GM12801 (cell line): Measurements from ENCODE around the gene CNTFR.

Experiments
- TF ChIP-seq, protein P1 (sequence below): IDR thresholded peaks from one replicate; pipeline ENCODE4 v1.5.1; 2011; ENCODE audit warnings: control low read depth; ENCODE audit not compliant: insufficient read length; ENCODE audit errors: extremely low read depth

CNTFR gene, protein sequence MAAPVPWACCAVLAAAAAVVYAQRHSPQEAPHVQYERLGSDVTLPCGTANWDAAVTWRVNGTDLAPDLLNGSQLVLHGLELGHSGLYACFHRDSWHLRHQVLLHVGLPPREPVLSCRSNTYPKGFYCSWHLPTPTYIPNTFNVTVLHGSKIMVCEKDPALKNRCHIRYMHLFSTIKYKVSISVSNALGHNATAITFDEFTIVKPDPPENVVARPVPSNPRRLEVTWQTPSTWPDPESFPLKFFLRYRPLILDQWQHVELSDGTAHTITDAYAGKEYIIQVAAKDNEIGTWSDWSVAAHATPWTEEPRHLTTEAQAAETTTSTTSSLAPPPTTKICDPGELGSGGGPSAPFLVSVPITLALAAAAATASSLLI

DNA sequence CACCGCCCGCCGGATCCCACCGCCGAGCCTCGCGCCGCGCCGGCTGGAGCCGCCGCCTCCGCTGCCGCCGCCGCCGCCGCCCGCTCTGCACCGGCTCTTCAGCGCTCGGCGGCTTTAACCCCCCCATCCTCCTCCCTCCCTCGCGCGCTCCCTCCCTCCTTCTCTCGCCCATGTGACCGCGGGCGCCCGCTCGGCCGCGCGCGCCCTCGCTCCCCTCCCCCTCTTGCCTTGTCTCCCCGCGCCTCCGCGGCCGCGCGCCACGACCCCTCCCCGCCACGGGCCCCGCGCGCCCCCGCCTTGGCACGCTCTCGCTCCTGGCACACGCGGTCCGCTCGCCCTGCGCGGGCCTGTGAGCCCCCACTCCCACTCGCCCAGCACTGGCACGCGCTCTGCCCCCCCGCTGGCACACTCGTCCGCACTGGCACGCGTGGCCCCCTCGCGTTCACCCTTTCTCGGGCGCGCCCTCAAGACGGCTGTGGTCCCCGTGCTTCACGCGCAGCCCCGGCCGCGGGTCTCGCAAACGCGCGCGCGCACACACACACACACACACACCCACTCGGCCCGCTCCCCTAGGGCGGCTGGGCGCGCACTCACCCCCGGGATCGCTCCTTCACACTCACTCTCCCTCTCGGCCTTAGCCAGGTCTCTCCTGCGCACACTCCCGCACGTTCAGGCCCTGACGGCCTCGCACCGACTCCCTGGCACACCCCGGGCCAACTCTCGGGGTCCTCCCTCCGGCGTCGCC lies at the start of gene CNTFR:
CNTFR (minus strand) TSS at position 89 of the 745 bp plus-strand sequence. CDS start 20,743 bp downstream, outside the sequence.
- TF ChIP-seq, protein P1, sequence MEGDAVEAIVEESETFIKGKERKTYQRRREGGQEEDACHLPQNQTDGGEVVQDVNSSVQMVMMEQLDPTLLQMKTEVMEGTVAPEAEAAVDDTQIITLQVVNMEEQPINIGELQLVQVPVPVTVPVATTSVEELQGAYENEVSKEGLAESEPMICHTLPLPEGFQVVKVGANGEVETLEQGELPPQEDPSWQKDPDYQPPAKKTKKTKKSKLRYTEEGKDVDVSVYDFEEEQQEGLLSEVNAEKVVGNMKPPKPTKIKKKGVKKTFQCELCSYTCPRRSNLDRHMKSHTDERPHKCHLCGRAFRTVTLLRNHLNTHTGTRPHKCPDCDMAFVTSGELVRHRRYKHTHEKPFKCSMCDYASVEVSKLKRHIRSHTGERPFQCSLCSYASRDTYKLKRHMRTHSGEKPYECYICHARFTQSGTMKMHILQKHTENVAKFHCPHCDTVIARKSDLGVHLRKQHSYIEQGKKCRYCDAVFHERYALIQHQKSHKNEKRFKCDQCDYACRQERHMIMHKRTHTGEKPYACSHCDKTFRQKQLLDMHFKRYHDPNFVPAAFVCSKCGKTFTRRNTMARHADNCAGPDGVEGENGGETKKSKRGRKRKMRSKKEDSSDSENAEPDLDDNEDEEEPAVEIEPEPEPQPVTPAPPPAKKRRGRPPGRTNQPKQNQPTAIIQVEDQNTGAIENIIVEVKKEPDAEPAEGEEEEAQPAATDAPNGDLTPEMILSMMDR: no peak

DNA sequence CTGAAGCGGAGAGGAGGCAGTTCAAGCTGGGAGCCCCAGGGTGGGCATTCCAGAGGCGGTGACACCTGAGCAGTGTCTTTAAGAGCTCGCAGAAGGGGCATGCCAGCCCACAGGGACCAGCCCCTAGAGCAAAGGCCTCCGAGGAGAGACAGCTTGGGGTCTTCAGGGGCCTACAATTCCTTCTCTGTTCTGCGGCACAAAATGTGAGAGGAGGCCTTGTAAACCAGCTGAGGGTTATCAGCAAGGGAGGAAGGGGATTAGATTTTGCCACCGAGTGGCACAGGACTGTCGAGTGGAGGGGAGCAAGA lies 48.6 kb upstream of the CNTFR start:
- TF ChIP-seq, protein P1: no peak

DNA sequence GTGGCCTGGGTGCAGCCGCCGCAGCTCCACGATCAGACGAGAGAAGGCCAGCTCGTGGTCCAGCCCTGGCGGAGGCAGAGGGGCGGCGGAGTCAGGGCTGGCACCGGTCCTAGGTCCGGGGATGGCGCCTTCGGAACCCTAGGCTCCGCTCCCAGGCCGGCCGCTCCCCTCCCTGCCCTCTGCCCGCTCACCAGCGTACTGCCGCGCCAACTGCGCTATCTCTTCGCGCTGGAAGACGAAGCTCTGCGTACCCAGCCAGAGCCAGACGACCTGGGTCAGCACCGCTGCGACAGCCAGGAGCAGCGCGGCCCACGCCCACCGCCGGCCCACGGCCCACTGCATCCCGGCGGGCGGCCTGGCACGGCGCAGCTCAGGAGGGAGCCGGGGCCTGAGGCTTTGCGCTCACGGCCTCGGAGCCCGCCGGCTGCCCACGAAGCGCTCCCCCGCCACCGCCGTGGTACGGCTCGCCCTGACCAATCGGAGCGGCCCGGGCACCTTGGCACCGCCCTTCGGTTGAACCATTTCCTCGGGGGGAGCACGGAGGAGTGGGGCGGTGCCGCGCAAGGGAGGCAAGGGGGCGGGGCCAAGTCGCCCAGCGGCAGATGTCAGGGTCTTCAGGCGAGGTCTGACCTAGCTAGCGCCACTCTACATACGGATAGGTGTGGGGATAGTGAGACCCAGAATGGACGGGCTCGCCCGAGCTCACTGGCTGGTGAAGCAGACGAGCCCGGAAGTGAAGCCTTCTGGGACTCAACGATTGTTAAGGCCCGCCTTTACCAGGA lies 48.0 kb upstream of the CNTFR start, which contains the start of gene SIGMAR1:
SIGMAR1 (minus strand) TSS at position 432 of the 782 bp plus-strand sequence; CDS start at position 342, 90 bp downstream.
- TF ChIP-seq, protein P1: no peak

DNA sequence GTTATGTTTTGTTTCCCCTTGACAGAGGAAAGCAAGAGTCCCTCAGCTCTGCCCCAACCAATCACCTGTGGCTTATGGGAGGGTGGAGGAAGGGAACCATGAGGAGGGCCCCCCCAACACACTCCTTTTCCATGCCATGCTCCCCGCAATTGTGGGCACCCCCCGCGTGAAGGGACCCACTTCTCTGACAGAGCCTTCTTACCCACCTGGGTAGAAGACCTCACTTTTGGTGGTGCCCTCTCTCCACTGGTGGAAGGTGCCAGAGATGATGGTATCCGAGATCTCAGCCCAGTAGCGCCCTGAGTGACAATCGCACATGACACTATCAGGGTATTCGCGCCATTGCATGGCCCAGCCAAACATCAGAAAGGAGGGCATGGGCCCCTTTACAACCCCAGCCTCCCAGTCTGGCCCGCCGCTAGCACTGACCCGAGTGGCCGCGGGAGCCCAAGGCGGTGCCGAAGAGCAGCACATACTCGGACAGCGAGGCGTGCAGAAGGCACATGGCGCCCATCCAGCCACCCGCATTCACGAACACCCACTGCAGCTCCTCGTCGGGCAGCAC lies 47.3 kb upstream of the CNTFR start:
- TF ChIP-seq, protein P1: no peak

DNA sequence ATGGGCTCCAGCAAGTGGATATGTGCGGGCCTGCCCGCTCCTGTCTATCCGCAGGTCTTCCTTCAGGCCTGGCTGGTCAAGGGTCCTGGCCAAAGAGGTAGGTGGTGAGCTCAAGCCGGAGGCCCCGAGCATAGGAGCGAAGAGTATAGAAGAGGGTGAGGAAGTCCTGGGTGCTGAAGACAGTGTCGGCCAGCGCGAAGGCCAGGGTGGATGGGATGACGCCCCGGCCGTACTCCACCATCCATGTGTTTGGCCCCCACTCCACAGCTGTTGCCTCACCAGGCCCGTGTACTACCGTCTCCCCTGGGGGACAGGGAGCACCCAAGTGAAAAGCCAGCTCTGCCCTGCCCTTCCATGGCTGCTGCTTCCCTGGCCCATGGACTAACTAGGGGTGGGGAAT lies 46.0 kb upstream of the CNTFR start:
- TF ChIP-seq, protein P1: no peak

DNA sequence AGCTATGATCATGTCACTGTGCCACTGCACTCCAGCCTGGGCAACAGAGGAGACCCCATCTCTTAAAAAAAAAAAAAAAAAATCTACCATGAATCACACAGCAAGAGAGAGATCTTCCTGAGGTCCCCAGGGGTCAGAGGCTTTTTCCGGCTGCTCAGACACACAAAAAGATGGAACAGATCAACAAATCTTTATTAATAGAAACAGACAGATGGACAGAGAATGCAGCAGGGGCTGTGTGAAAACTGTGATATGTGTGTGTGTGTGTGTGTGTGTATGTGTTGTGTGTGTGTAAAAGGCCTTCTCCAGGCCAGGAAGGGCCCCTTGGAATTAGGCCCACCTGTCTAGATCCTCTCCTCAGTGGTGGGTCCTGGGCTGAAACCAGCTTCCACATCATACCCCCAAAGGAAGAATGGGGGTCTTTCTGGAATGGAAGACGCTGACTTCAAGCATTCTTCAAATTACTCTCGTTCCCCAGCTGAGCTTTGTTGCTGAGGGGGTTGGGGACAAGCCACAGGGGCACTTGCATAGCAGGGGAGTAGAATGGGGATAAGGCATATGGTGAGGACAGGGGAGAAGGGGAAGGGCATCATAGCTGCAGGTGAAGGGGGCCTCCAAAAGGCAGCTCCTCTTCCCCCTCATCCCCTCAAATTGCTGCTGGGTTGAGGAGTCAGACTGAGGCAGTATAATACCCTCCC lies 45.2 kb upstream of the CNTFR start:
- TF ChIP-seq, protein P1: no peak
